H1 (cell line): ENCODE data around the gene IFT172. TPM values are rescaled to one million over a fixed set of nuclear protein-coding genes. Genes with fewer than 3 reads are reported as not detected.

ENCODE experiments used
- CTCF ChIA-PET: fragments of 300-600 bp; sonication (Branson Sonifier 250); formaldehyde crosslinking; loops from one replicate; lab custom pipeline; 2021; ENCODE audit not compliant: partially characterized antibody; lab: Charles Lee
- POLR2A ChIA-PET: fragments of 300-600 bp; sonication (Branson Sonifier 250); formaldehyde crosslinking; loops from one replicate; lab custom pipeline; 2021; ENCODE audit warnings: inconsistent platforms; ENCODE audit not compliant: partially characterized antibody; lab: Charles Lee
- DNase-seq, 2 experiments: peaks; one replicate each; pipeline versions ENCODE4 v3.0.0 to v3.0.0-alpha.2; 2010 to 2022; ENCODE audit warnings: low spot score in 2 of 2, low read depth in 1 of 2, mixed read lengths in 1 of 2
- FAIRE-seq: peaks from 2 replicates; lab custom pipeline; 2011; peaks lifted over from hg19 to GRCh38; lab: Jason Lieb, UNC
- H2AFZ ChIP-seq: 2 replicates; pipeline ENCODE4 v1.8.1; 2012; ENCODE audit warnings: low read length, inconsistent platforms
- H2AK5ac ChIP-seq: 2 replicates; pipeline ENCODE4 v1.6.1; 2013; ENCODE audit warnings: low read depth, low read length
- H2BK120ac ChIP-seq: replicated peaks from 2 replicates; pipeline ENCODE3; 2013; ENCODE audit warnings: low read depth, low read length, inconsistent platforms
- H2BK12ac ChIP-seq: 2 replicates; pipeline ENCODE4 v1.6.1; 2013; ENCODE audit warnings: low read depth, low read length
- H2BK15ac ChIP-seq: 2 replicates; pipeline ENCODE4 v1.6.1; 2013; ENCODE audit warnings: low read length
- H2BK20ac ChIP-seq: 2 replicates; pipeline ENCODE4 v1.6.1; 2013; ENCODE audit warnings: low read length
- H2BK5ac ChIP-seq: 2 replicates; pipeline ENCODE4 v1.6.1; 2013; ENCODE audit warnings: low read depth, low read length
- H3K14ac ChIP-seq: 2 replicates; pipeline ENCODE4 v1.6.1; 2013; ENCODE audit warnings: inconsistent platforms; ENCODE audit not compliant: insufficient read length
- H3K18ac ChIP-seq: 2 replicates; pipeline ENCODE4 v1.6.1; 2013; ENCODE audit warnings: low read length; ENCODE audit errors: extremely low read depth
- H3K23ac ChIP-seq: 2 replicates; pipeline ENCODE4 v1.6.1; 2013; ENCODE audit warnings: inconsistent platforms; ENCODE audit not compliant: insufficient read length
- H3K23me2 ChIP-seq: 2 replicates; pipeline ENCODE4 v1.6.1; 2013; ENCODE audit warnings: low read depth, low read length
- H3K27ac ChIP-seq: 2 replicates; pipeline ENCODE4 v1.6.1; 2011; ENCODE audit warnings: low read depth, low read length, inconsistent platforms
- H3K27me3 ChIP-seq, 4 experiments: replicated peaks in 1 of 4; 1 replicate in 1 of 4; 2 replicates in 3 of 4; pipeline versions ENCODE4 v1.6.1 to v1.8.1; 2011 to 2013; ENCODE audit warnings: low read length in 3 of 4, mild to moderate bottlenecking in 3 of 4, inconsistent platforms in 2 of 4, mixed read lengths in 2 of 4, moderate library complexity in 1 of 4; ENCODE audit not compliant: control insufficient read depth in 3 of 4, insufficient read depth in 3 of 4; ENCODE audit errors: extremely low read depth in 1 of 4
- H3K36me3 ChIP-seq, 4 experiments: 2 replicates each; pipeline versions ENCODE4 v1.6.1 to v1.8.1; 2011 to 2013; ENCODE audit warnings: mild to moderate bottlenecking in 4 of 4, low read length in 3 of 4, moderate library complexity in 2 of 4, control low read depth in 1 of 4, inconsistent platforms in 1 of 4; ENCODE audit not compliant: insufficient read depth in 4 of 4, control insufficient read depth in 2 of 4
- H3K4ac ChIP-seq: replicated peaks from 2 replicates; pipeline ENCODE3; 2013; ENCODE audit warnings: low read length, low read depth, mixed read lengths, inconsistent platforms; ENCODE audit not compliant: insufficient read length
- H3K4me1 ChIP-seq, 4 experiments: replicated peaks in 1 of 4; 1 replicate in 1 of 4; 2 replicates in 3 of 4; pipeline versions ENCODE4 v1.6.1 to v1.8.1; 2011 to 2013; ENCODE audit warnings: low read length in 3 of 4, inconsistent platforms in 2 of 4, mixed read lengths in 1 of 4; ENCODE audit not compliant: insufficient read depth in 4 of 4, control insufficient read depth in 3 of 4
- H3K4me2 ChIP-seq, 2 experiments: 2 replicates each; pipeline versions ENCODE4 v1.6.1 to v1.8.1; 2011 to 2013; ENCODE audit warnings: low read depth in 2 of 2, low read length in 2 of 2, control low read depth in 1 of 2, inconsistent platforms in 1 of 2, mild to moderate bottlenecking in 1 of 2; ENCODE audit not compliant: insufficient read depth in 1 of 2
- H3K4me3 ChIP-seq, 4 experiments: fragments of 200-600, 300-600 bp in 1 of 4; sonication (generic), shearing (Covaris generic), sonication (Bioruptor Twin) in 1 of 4; 2 replicates each; pipeline versions ENCODE4 v1.5.1 to v1.8.1; 2011 to 2016; ENCODE audit warnings: low read length in 4 of 4, low read depth in 3 of 4, control low read depth in 2 of 4, inconsistent platforms in 2 of 4, mild to moderate bottlenecking in 2 of 4, mixed read lengths in 1 of 4, moderate library complexity in 1 of 4; ENCODE audit not compliant: insufficient read depth in 2 of 4; ENCODE audit errors: extremely low read depth in 1 of 4
- H3K56ac ChIP-seq: replicated peaks from 2 replicates; pipeline ENCODE3; 2013; ENCODE audit warnings: low read depth, mild to moderate bottlenecking, mixed read lengths, low read length, inconsistent platforms; ENCODE audit not compliant: insufficient read length
- H3K79me1 ChIP-seq: 2 replicates; pipeline ENCODE4 v1.6.1; 2013; ENCODE audit warnings: low read depth, low read length, control low read depth
- H3K79me2 ChIP-seq, 2 experiments: 2 replicates each; pipeline versions ENCODE4 v1.6.1 to v1.8.1; 2012 to 2013; ENCODE audit warnings: low read length in 2 of 2, mild to moderate bottlenecking in 2 of 2, inconsistent platforms in 1 of 2; ENCODE audit not compliant: insufficient read depth in 2 of 2, control insufficient read depth in 1 of 2
- H3K9ac ChIP-seq, 4 experiments: replicated peaks in 1 of 4; 1 replicate in 1 of 4; 2 replicates in 3 of 4; pipeline versions ENCODE4 v1.6.1 to v1.8.1; 2011 to 2013; ENCODE audit warnings: low read depth in 3 of 4, low read length in 3 of 4, control low read depth in 2 of 4, mild to moderate bottlenecking in 2 of 4, moderate library complexity in 2 of 4, inconsistent platforms in 1 of 4; ENCODE audit errors: extremely low read depth in 1 of 4
- H3K9me3 ChIP-seq, 2 experiments: 2 replicates each; pipeline versions ENCODE4 v1.6.1 to v1.8.1; 2012 to 2013; ENCODE audit warnings: mild to moderate bottlenecking in 2 of 2, moderate library complexity in 2 of 2, control low read depth in 1 of 2, inconsistent platforms in 1 of 2, low read depth in 1 of 2, low read length in 1 of 2, mixed read lengths in 1 of 2; ENCODE audit not compliant: insufficient read depth in 2 of 2
- H4K20me1 ChIP-seq, 2 experiments: replicated peaks in 1 of 2; 2 replicates each; pipeline versions ENCODE3 to v1.8.1; 2011 to 2013; ENCODE audit warnings: inconsistent platforms in 2 of 2, low read length in 2 of 2, mild to moderate bottlenecking in 1 of 2; ENCODE audit not compliant: insufficient read depth in 2 of 2, control insufficient read depth in 1 of 2
- H4K5ac ChIP-seq: 2 replicates; pipeline ENCODE4 v1.6.1; 2013; ENCODE audit warnings: low read length, low read depth, mixed read lengths, inconsistent platforms; ENCODE audit not compliant: insufficient read length
- H4K8ac ChIP-seq: 2 replicates; pipeline ENCODE4 v1.8.0; 2013; ENCODE audit warnings: mild to moderate bottlenecking, moderate library complexity, low read length, inconsistent platforms; ENCODE audit not compliant: insufficient read depth; ENCODE audit errors: extremely low read depth
- H4K91ac ChIP-seq: replicated peaks from 2 replicates; pipeline ENCODE3; 2013; ENCODE audit warnings: low read length, mixed read lengths, inconsistent platforms; ENCODE audit not compliant: insufficient read length
- CBX5 ChIP-seq: fragments of 300-800, 300-1000 bp; sonication (generic); IDR thresholded peaks from 2 replicates; pipeline ENCODE4 v1.7.1; 2016; ENCODE audit warnings: antibody characterized with exemption, low read length, low read depth
- CHD1 ChIP-seq: IDR thresholded peaks from 2 replicates; pipeline ENCODE4 v1.6.1; 2012; ENCODE audit warnings: low read depth, low read length, improper control_type of control experiment
- CTBP2 ChIP-seq: IDR thresholded peaks from 2 replicates; pipeline ENCODE4 v1.7.0; 2011; ENCODE audit warnings: borderline replicate concordance, mild to moderate bottlenecking, moderate library complexity, mixed read lengths, low read length; ENCODE audit not compliant: insufficient read depth, insufficient read length
- CTCF ChIP-seq, 3 experiments: IDR thresholded peaks; 1 replicate in 2 of 3; 2 replicates in 1 of 3; pipeline versions ENCODE4 v1.5.1 to v1.6.1; 2011; ENCODE audit warnings: low read length in 3 of 3, mild to moderate bottlenecking in 3 of 3, inconsistent platforms in 2 of 3, low read depth in 1 of 3, moderate library complexity in 1 of 3; ENCODE audit not compliant: insufficient read depth in 1 of 3; ENCODE audit errors: control extremely low read depth in 1 of 3
- E2F6 ChIP-seq: IDR thresholded peaks from 2 replicates; pipeline ENCODE4 v1.6.1; 2012; ENCODE audit warnings: inconsistent platforms
- HDAC2 ChIP-seq, 2 experiments: fragments of 300-600 bp in 1 of 2; sonication (generic) in 1 of 2; IDR thresholded peaks; 2 replicates each; pipeline ENCODE4 v1.6.1; 2011 to 2012; ENCODE audit warnings: low read depth in 2 of 2, low read length in 2 of 2, mild to moderate bottlenecking in 2 of 2, moderate library complexity in 2 of 2, borderline replicate concordance in 1 of 2, inconsistent platforms in 1 of 2
- KDM5A ChIP-seq: fragments of 200-600 bp; IDR thresholded peaks from 2 replicates; pipeline ENCODE4 v1.7.1; 2012; ENCODE audit warnings: mild to moderate bottlenecking, low read length, inconsistent platforms, mixed read lengths
- NRF1 ChIP-seq: IDR thresholded peaks from 2 replicates; pipeline ENCODE4 v1.6.1; 2011; ENCODE audit warnings: mild to moderate bottlenecking, low read depth, low read length, improper control_type of control experiment
- SIN3A ChIP-seq, 2 experiments: IDR thresholded peaks in 1 of 2; conservative IDR thresholded peaks in 1 of 2; 2 replicates each; pipeline ENCODE4 v1.6.1; 2011 to 2012; ENCODE audit warnings: low read length in 2 of 2, improper control_type of control experiment in 1 of 2, low read depth in 1 of 2, mild to moderate bottlenecking in 1 of 2
- SIX5 ChIP-seq: IDR thresholded peaks from 2 replicates; pipeline ENCODE4 v1.6.1; 2011; ENCODE audit warnings: mild to moderate bottlenecking, low read depth, low read length
- SP4 ChIP-seq: IDR thresholded peaks from 2 replicates; pipeline ENCODE4 v1.6.1; 2012; ENCODE audit warnings: low read length, inconsistent platforms
- WGBS, 2 experiments: shearing (Covaris generic) in 1 of 2; methylation state at CpG; one replicate each; pipeline versions ENCODE4 v1.1.6 to v1.1.7; 2013 to 2015; ENCODE audit warnings: low lambda C conversion rate in 2 of 2, mixed read lengths in 2 of 2, inconsistent platforms in 1 of 2, low coverage in 1 of 2, missing lambda C conversion rate in 1 of 2; ENCODE audit not compliant: insufficient replicate concordance in 2 of 2, insufficient coverage in 1 of 2, insufficient read length in 1 of 2; ENCODE audit errors: extremely low coverage in 1 of 2, missing lambda C conversion rate in 1 of 2; 5-methylcytosine and 5-hydroxymethylcytosine counted together
- polyA plus RNA-seq, 7 experiments: library from polyadenylated mRNA; depleted of rRNA in 3 of 7; stranded (reverse) in 5 of 7; unstranded in 2 of 7; fragments of >200 nt in 5 of 7; fragments of 200-250 nt in 2 of 7; gene quantifications; 1 replicate in 5 of 7; 2 replicates in 1 of 7; 4 replicates in 1 of 7; pipeline versions ENCODE4 v1.2.1 to v1.2.3, GENCODE V29; 2011 to 2013; ENCODE audit warnings: missing spikeins in 2 of 7, mixed read lengths in 2 of 7
- total RNA-seq: library from RNA; stranded (reverse); fragmentation: NEBNext Ultra II Directional; extraction: Animal tissue kit (Norgen Biotek cat#: 25700); gene quantifications from 2 replicates; pipeline ENCODE4 v1.2.1, GENCODE V29; 2021

IFT172 gene
- total and polyA plus RNA-seq, 2 of the 8 experiments (the other 6 are each of a cell fraction or from before 2014, with no cell fraction given): 13.5 to 14.0 TPM

- Histone ChIP-seq H2BK5ac (no peak overlapping the region), H3K79me2 (no peaks in the 10 kb centered on the region), H4K8ac (no peak overlapping the region), H3K4me2 (no peak overlapping the region), H3K56ac (no peak overlapping the region), H3K4me1 (no peaks in the 10 kb centered on the region), H2BK12ac (no peak overlapping the region), H4K5ac (no peak overlapping the region), H3K4ac (no peak overlapping the region), H3K79me1 (no peaks in the 10 kb centered on the region), H3K4me3 (no peak overlapping the region), H2AK5ac (no peak overlapping the region), H2BK15ac (no peak overlapping the region), H3K9ac (no peak overlapping the region), H2AFZ (no peak overlapping the region), H3K27ac (no peak overlapping the region), H2BK120ac (no peak overlapping the region), H3K9me3 (no peaks in the 10 kb centered on the region), H3K27me3 (no peaks in the 10 kb centered on the region), H3K23me2 (no peaks in the 10 kb centered on the region), H3K23ac (no peak overlapping the region), H4K20me1 (peaks cover 0 to 2% of the 10 kb centered on the region in 2 experiments), H2BK20ac (no peak overlapping the region), H3K14ac (no peak overlapping the region), H3K18ac (no peak overlapping the region), H4K91ac (no peak overlapping the region), H3K36me3 (peaks cover 0 to 10% (median 4%) of the 10 kb centered on the region in 4 experiments; a peak in 3 of 8 replicates)
- no peak for DNase-seq
- no peak for FAIRE-seq
- WGBS, 2 experiments: 94% methylated on average over 1 of the region's 1 CpG; no CpG with 5 or more reads in 1 of the 2 experiments
- ChIA-PET CTCF (no interaction called here), POLR2A (no interaction called here)
- TF ChIP-seq NRF1 (no peak), HDAC2 (IDR thresholded peaks at IDR 0.05; ENCODE audit: borderline replicate concordance in 1 of 2, low read depth in 2 of 2, low read length in 2 of 2) (no peak), E2F6 (no peak), SP4 (no peak), CTBP2 (no peak), CBX5 (no peak), SIX5 (no peak), CHD1 (no peak), KDM5A (no peak), CTCF (IDR thresholded peaks at IDR 0.05; ENCODE audit: control extremely low read depth in 1 of 3, insufficient read depth in 1 of 3, low read depth in 1 of 3, low read length in 3 of 3) (no peak), SIN3A (conservative IDR thresholded peaks at IDR 0.05 in 1 of 2, IDR thresholded peaks at IDR 0.05 in 1 of 2; ENCODE audit: low read depth in 1 of 2, low read length in 2 of 2) (no peak)
- TF ChIP-seq, all 59 proteins: peak for 0
These were observed 38.4 kb downstream of the IFT172 start for GRCh38 chr2:27451095-27451494.
